Astrocyte (in vitro differentiated cells and primary cell): ENCODE data around the gene TSPAN4.

Experiments used
- CTCF ChIP-seq: IDR thresholded peaks from 2 replicates; pipeline ENCODE4 v1.5.1; 2011; ENCODE audit warnings: low read depth, mild to moderate bottlenecking, inconsistent platforms, low read length, moderate library complexity; ENCODE audit not compliant: insufficient read depth
- EZH2 ChIP-seq: IDR thresholded peaks from 2 replicates; pipeline ENCODE4 v1.6.1; 2012; ENCODE audit warnings: mild to moderate bottlenecking, low read length, inconsistent platforms; ENCODE audit not compliant: insufficient read depth

GRCh38 chr11:827146-827896 lies 15.3 kb upstream of the TSPAN4 start:
- TF ChIP-seq CTCF (no peak), EZH2 (peak; percentile 84)
